Lower lobe of right lung (tissue), 2 donors: ENCODE data around the gene C6orf15. TPM values are rescaled to one million over a fixed set of nuclear protein-coding genes. Genes with fewer than 3 reads are reported as not detected.

Source experiments
- ATAC-seq, 2 donors: fragments of 200-7000 bp; cut with Tn5 transposase; one replicate each; pipeline ENCODE4 v1.9.1; 2020 to 2022; ENCODE audit warnings: mild to moderate bottlenecking in 2 of 2, moderate library complexity in 2 of 2
- DNase-seq: peaks from one replicate; pipeline ENCODE4 v3.0.0-alpha.2; 2020
- H3K27ac ChIP-seq: fragments of 200-600 bp; one replicate; pipeline ENCODE4 v1.8.0; 2022
- H3K27me3 ChIP-seq: fragments of 200-600 bp; one replicate; pipeline ENCODE4 v1.8.0; 2022; ENCODE audit warnings: low read depth
- H3K36me3 ChIP-seq: fragments of 200-600 bp; one replicate; pipeline ENCODE4 v1.8.0; 2022; ENCODE audit warnings: mild to moderate bottlenecking
- H3K4me1 ChIP-seq: fragments of 200-600 bp; one replicate; pipeline ENCODE4 v1.8.0; 2022
- H3K4me3 ChIP-seq: fragments of 200-600 bp; one replicate; pipeline ENCODE4 v1.8.0; 2022; ENCODE audit warnings: mild to moderate bottlenecking
- H3K9me3 ChIP-seq: fragments of 200-600 bp; one replicate; pipeline ENCODE4 v1.8.0; 2022
- intact Hi-C: fragments of 100-400 bp; cut with DNase I; formaldehyde crosslinking; loops from one replicate; pipeline ENCODE4 v1.11.0; 2022
- total RNA-seq: library from RNA; stranded (reverse); fragmentation: NEBNext Ultra II Directional; extraction: Animal tissue kit (Norgen Biotek cat#: 25700); gene quantifications from one replicate; pipeline ENCODE4 v1.2.1, GENCODE V29; 2021
- TF ChIP-seq, protein P1 (sequence below): fragments of 200-600 bp; IDR thresholded peaks from one replicate; pipeline ENCODE4 v1.8.0; 2022; ENCODE audit warnings: antibody characterized with exemption, mild to moderate bottlenecking
- donor health status: DM: no; HTN: yes; CAD: no; lungs with severe emphysema.

C6orf15 gene
- total RNA-seq, 1 donor from 2014 or later: not detected

GRCh38 chr6:31145386-31145785 lies 33.0 kb upstream of the C6orf15 start:
- no peaks in the 10 kb centered on the region for H3K9me3 ChIP-seq
- H3K4me3 ChIP-seq: no peak overlapping the region
- ATAC-seq (no peak), DNase-seq (no peak)
- intact Hi-C loops: no loop called here
- no peaks in the 10 kb centered on the region for H3K27me3 ChIP-seq
- no peak overlapping the region for H3K27ac ChIP-seq
- TF ChIP-seq, protein P1, sequence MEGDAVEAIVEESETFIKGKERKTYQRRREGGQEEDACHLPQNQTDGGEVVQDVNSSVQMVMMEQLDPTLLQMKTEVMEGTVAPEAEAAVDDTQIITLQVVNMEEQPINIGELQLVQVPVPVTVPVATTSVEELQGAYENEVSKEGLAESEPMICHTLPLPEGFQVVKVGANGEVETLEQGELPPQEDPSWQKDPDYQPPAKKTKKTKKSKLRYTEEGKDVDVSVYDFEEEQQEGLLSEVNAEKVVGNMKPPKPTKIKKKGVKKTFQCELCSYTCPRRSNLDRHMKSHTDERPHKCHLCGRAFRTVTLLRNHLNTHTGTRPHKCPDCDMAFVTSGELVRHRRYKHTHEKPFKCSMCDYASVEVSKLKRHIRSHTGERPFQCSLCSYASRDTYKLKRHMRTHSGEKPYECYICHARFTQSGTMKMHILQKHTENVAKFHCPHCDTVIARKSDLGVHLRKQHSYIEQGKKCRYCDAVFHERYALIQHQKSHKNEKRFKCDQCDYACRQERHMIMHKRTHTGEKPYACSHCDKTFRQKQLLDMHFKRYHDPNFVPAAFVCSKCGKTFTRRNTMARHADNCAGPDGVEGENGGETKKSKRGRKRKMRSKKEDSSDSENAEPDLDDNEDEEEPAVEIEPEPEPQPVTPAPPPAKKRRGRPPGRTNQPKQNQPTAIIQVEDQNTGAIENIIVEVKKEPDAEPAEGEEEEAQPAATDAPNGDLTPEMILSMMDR: no peak
- H3K4me1 ChIP-seq: peaks cover 8% of the 10 kb centered on the region
- peaks cover 30% of the 10 kb centered on the region for H3K36me3 ChIP-seq

GRCh38 chr6:31144970-31145340 lies 32.6 kb upstream of the C6orf15 start:
- intact Hi-C loops: no loop called here
- Histone ChIP-seq H3K27me3 (no peaks in the 10 kb centered on the region), H3K9me3 (no peaks in the 10 kb centered on the region), H3K4me1 (peaks cover 8% of the 10 kb centered on the region), H3K27ac (no peak overlapping the region), H3K36me3 (peaks cover 26% of the 10 kb centered on the region), H3K4me3 (no peak overlapping the region)
- DNase-seq: no peak
- TF ChIP-seq, protein P1: no peak
- no peak for ATAC-seq

- Histone ChIP-seq H3K4me1 (peaks cover 9% of the 10 kb centered on the region), H3K36me3 (peaks cover 22% of the 10 kb centered on the region), H3K4me3 (no peak overlapping the region), H3K27me3 (no peaks in the 10 kb centered on the region), H3K27ac (no peak overlapping the region), H3K9me3 (no peaks in the 10 kb centered on the region)
- DNase-seq (no peak), ATAC-seq (peak in 1 of 2 donors; percentile 11)
- intact Hi-C loops: no loop called here
- TF ChIP-seq, protein P1: no peak
Observed at GRCh38 chr6:31144296-31144969, 32.1 kb upstream of the C6orf15 start.

- intact Hi-C loops: no loop called here
- H3K4me1 ChIP-seq: peaks cover 14% of the 10 kb centered on the region
- TF ChIP-seq, protein P1: no peak
- peaks cover 22% of the 10 kb centered on the region for H3K36me3 ChIP-seq
- no peak overlapping the region for H3K4me3 ChIP-seq
- DNase-seq (no peak), ATAC-seq (peak; percentile 28 to 41)
- no peaks in the 10 kb centered on the region for H3K9me3 ChIP-seq
- H3K27me3 ChIP-seq: no peaks in the 10 kb centered on the region
- H3K27ac ChIP-seq: no peak overlapping the region
Observed at GRCh38 chr6:31143148-31143547, 30.8 kb upstream of the C6orf15 start.

GRCh38 chr6:31142361-31142761 lies 30.0 kb upstream of the C6orf15 start:
- Histone ChIP-seq H3K9me3 (no peaks in the 10 kb centered on the region), H3K4me1 (peaks cover 22% of the 10 kb centered on the region), H3K27me3 (no peaks in the 10 kb centered on the region), H3K27ac (no peak overlapping the region), H3K36me3 (peaks cover 22% of the 10 kb centered on the region), H3K4me3 (no peak overlapping the region)
- ATAC-seq (no peak), DNase-seq (no peak)
- TF ChIP-seq, protein P1: no peak
- intact Hi-C loops: no loop called here
